Activated CD4-positive, alpha-beta T cell treated with anti-CD3 and anti-CD28 coated beads, Interleukin-10, Interleukin-2, amounts not matched to agents 100 ng/mL and 50 ng/mL, durations not matched to agents 16 hours and 8 hours (primary cell): ENCODE measurements around the gene ANXA2R.
"Not testable (repeated sequence)": the region's sequence is repeated elsewhere in the genome, so short reads cannot be mapped to it uniquely, and the experiment has no call there.

Experiments
- DNase-seq: peaks from one replicate; pipeline ENCODE4 v3.0.0-alpha.2; 2020

The ANXA2R gene

GRCh38 chr5:43033841-43034590 lies 6.1 kb downstream of the ANXA2R start:
- DNase-seq: no peak

GRCh38 chr5:43027054-43027785 lies 12.9 kb downstream of the ANXA2R start:
- no peak for DNase-seq

GRCh38 chr5:43025184-43025950 lies 14.8 kb downstream of the ANXA2R start:
- DNase-seq: not testable (repeated sequence)

GRCh38 chr5:43024217-43024616 lies 15.9 kb downstream of the ANXA2R start:
- DNase-seq: no peak

GRCh38 chr5:43021151-43021550 lies 19.0 kb downstream of the ANXA2R start:
- no peak for DNase-seq

GRCh38 chr5:43020399-43020746 lies 19.7 kb downstream of the ANXA2R start:
- no peak for DNase-seq

DNA sequence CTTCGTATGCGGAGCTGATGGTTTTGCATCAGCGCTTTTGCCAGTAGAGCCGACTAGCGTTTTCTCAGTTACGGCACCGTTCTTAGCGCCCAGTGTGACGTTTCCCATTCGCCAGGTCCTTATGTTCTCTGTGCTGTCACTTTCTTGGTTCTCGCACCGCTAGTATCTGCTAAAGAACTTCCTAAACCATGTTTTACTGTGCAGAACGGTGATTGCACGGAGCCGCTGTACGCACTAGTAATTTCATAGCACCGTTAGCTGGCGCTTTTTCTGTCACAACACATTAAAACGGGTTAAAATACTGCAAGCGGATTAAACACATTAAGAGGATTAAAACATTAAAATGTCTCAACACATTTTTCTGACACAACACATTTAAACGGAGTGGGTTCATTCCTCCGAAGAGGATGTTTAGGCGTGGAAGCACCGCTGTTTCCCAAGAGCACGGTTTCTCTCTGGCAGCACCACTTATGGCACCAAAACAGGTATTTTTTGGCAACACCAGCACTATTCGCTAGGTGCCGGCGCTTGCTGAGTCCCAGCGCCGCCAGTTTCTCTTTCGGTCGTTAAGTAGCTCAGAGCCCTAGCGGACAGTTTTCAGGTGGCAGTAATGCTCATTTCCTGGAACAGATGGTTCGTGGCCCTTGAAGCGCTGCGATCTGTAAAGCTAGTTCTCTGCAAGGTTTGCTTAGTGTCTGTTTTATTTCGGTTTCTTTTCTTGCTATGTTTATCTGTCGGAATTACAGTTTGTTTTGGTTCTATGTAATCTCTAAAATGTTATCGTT lies 20.3 kb downstream of the ANXA2R start:
- peak; percentile 92 for DNase-seq

DNA sequence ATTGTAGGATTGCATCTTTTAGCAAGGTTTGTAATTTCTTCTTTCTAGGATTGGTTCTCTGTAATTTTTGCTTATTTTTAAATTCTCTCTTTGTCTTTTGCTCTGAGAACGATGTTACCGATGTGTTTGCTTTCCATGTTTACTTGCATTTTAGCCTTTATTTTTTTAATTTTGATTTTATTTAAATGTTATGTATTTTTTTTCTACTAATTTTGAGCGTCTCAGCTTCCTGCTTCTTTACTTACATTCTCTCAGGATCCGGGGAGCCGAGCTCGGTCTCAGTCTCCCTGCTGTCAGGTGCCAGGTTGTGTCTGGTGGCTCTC lies 20.9 kb downstream of the ANXA2R start:
- no peak for DNase-seq

- DNase-seq: peak; percentile 38
Observed at GRCh38 chr5:43017428-43017815, 22.7 kb downstream of the ANXA2R start.

- DNase-seq: no peak
Observed at GRCh38 chr5:43016217-43016779, 23.8 kb downstream of the ANXA2R start.

DNA sequence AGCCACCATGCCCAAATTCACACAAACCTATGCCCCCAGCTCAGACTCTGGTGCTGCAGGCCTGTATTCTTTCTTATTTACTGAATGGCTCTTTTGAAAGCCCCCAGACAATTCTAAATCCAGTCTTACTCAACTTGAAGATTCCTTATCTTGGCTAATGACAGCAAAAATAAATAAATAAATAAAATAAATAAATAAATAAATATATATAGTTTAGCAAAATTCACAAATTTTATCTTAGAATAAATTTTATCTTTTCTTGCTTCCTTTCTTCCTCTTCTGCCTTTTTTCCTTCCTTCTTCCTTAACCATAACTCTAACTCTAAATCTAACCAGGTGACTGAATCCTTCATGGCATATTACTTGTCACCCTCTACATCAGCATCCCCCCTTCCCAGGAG lies 25.6 kb downstream of the ANXA2R start:
- no peak for DNase-seq

- no peak for DNase-seq
Observed at GRCh38 chr5:43010935-43011315, 29.2 kb downstream of the ANXA2R start.

DNA sequence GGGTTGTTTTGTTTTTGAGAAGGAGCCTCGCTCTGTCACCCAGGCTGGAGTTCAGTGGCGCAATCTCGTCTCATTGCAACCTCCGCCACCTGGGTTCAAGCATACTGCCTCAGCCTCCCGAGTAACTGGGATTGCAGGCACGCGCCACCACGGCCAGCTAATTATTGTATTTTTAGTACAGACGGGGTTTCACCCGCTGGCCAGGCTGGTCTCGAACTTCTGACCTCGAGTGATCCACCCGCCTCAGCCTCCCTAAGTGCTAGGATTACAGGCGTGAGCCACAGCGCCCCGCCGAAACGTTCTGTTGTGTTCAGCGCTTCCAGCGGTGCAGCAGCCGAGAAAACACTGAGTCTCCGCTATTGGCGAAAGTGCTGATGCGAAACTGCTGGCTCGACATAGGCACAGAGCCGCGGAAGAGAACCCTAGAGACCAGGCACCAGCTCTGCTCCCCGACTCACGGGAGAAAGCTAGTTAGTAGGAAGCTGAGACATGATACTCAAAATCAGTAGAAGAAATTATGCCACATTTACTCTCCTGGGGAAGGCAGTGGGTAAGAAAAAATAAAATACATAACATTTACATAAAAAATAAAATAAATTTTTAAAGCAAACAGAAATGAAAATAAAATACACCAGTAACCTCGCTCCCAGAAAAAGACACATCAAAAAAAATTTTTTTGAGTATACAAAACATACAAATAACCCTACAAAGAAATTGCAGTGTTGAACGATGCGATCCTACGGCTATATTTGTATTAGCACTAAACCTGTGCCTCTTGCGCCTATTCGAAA lies 31.6 kb downstream of the ANXA2R start:
- peak; percentile 93 for DNase-seq

- peak; percentile 90 for DNase-seq
Observed at GRCh38 chr5:43007911-43008362, 32.2 kb downstream of the ANXA2R start.

DNA sequence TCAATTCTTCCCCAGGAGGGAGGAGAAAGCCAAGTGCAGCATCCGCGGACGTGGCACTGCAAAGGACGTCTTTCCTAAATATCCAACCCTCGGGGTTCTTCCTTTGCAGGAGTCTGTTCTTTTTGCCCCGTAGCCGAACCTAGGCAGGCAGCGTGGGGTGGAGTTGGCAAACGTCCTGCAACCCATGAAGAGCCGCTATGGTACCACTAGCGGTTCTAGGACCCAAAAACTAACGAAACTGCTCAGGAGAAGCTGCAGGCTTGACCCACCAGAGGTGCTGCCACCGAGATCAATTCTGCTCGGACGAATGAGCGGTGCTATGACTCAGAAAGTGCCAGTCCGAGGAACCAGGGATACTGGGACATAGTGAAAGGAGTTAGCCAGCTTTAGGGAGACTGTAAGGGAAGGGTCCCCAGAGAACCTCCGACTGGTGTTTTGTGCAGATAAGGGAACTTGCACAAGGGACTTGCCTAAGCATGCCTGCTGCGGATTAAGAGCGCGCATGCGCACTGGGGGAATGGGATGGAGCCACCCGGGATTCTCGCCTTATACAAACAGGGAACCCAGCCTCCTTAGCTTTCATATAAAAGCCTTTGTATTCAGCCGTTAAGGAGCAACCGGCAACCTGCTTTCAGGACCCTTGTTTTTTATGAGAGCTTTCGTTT lies 32.7 kb downstream of the ANXA2R start:
- peak; percentile 84 for DNase-seq

GRCh38 chr5:43006424-43007202 lies 33.5 kb downstream of the ANXA2R start:
- DNase-seq: no peak

DNA sequence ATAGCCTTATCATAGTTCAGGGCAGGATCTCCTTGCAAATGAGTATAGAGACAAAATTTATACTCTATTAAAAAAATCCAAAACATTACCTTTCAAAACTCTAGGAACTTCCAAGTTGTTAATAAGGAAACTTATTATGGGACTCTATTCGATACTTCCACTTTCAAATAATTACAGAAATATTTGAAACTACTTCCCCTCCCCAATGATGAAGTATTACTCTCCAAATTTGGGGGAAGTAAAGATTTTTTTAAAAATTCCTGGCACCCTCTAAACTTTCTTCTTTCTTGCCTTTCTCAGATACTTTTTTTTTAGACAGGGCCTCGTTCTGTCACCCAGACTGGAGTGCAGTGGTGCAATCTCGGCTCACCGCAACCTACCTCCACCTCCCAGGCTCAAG lies 35.1 kb downstream of the ANXA2R start:
- no peak for DNase-seq

DNA sequence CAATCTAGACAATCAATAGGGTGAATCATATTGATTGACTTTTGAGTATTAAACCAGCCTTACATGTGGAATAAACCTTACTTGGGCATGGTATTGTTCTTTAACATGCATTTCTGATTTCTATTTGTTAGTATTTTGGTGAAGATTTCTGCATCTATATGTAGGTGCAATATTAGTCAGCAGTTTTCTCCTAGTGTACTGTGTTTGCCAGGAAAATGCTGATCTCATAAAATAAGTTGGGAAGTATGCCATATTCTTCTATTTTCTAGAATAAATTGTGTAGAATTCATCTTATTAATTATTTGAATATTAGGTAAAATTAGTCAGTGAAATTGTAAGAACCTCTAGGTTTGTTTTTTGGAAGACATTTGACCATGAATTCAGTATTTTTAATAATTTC lies 38.4 kb downstream of the ANXA2R start:
- DNase-seq: no peak

DNA sequence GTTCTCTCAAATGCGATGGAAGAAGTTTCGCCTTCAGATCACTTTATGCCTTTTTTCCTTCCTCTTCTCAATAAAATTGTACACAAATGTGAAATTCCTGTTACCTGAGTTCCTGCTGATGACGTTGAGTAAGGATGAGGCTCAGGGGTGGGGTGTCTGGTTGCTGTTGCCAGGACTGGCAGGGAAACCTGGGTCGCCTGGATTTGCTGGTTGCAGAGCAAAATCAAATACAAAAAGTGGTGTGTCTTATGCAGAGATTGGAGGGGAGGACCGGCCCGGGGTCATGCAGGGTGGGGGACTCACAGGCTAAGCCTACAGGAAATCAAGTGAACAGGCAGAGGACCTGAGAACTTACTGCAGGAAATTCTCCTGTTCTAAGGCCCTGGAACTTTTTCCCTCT lies 39.2 kb downstream of the ANXA2R start:
- DNase-seq: no peak

- DNase-seq: no peak
Observed at GRCh38 chr5:43000111-43000840, 39.8 kb downstream of the ANXA2R start.
